HG03097 (cell line): Measurements from ENCODE around the gene VWA8.

Source experiments
- ATAC-seq: cut with Tn5 transposase; IDR thresholded peaks from one replicate; pipeline ENCODE4 v1.9.1; 2021; ENCODE audit not compliant: unreplicated experiment, low FRiP score

Gene VWA8

DNA sequence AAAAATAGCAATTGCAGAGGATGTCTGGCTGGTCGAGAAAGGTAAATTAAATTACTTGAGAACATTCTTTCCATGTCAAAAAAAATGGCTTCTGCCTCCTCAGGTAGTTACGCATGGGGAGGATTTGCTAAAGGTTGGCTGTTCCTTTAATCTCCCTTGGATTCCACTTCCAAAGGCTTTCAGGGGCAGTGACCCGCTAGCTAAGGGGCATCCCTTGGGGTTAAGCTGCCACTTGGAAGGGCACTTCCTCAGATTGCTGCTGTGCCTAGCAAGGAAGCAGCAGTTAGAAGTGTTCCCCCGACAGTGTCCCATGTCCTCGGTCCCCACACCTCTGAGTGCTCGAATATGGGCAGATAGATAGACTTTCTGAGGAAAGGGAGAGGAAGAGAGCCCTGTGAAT is 395.1 kb downstream of the VWA8 start:
- no peak for ATAC-seq

DNA sequence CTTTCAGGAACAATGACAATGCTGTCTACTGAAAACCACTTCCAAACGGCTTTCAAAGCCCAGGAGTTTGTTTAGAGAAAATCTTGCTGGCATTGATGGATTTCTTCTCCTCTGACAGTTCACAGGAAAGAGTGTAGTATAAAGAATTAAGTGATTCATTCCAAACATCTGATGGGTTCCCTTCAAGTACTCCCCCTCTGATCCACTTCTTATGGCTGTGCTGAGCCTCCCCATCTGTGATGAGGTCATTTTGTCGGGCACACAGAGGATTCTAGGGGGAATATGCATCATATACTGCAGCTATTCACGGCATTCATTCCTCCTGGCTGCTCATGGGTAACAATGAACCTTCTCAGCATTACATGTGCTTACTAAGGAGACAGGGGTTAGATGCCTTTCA is 395.7 kb downstream of the VWA8 start:
- no peak for ATAC-seq

DNA sequence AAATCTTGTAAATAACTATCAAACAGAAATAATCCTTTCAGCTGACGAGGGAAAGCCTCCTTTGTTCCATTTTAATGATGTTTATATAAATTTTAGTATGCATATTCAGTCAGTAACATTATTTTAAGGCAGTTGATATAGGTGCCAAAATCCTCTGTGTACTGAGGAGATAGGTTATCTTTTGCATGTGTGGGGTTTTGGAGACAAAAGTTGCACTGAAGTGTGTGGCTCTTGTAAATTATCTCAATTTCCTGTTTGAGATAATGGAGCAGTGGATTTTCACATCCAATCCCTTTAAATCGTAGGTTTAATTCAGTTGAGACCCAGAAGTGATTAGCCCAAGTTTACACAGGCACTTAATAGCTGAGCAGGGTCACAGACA is 396.9 kb downstream of the VWA8 start:
- no peak for ATAC-seq

DNA sequence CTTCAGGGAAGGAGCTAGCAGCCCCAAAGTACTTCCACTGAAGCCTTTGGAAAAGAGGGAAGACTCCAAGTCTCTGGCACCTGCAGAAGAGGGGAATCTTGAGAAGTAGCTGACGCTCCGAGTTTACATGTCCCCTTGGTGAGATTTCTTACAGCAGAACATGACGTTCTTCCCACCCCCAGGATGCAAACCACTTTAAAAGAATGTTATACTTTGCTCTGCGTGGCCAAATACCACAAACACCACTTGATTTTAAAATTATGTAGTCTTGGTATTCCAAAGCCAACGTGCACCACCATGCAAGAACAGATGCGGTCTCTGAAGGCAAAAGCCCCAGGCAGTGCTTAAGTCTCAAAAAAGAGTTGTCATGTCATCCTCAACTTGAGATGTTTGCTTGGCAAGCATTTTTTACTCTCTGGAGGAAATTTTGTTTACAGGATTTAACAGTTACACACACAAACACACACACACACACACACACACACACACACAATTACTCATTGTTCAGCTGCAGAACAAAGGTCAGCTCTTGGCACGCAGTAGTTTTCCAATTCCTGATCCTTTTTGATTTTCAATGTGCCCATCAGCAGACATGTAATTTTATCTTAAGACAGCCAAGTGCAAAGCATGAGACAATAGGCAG is 397.4 kb downstream of the VWA8 start:
- ATAC-seq, result no peak

DNA sequence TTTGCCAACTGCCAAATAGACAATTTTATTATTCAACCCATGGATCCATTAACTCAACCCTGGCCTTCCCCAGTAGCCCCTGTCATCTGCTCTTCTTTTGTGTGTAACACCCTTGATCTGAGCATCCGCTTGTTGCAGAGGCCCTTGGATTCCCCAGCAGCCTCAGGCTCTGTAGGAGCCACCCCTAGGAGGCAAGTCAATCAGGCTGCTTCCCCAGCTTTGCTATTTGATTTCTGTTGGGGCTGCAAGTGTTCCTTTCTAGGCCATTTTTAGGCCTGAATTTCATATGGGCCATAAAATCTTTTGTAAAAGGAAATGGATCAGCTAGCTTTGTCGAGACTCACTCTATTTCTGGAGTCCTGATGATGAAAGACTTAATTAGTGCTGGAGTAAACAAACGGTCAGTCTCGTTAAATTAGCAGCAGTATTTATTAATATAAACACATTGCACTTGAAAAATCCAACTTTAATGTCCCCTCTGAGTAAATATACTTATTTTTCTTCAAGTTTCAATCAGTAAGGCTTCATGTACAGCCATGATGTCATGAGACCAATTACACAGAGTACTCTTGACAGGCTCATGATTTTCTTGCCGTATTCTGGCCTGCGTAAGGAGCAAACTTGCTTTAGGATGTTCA is 398.2 kb downstream of the VWA8 start:
- ATAC-seq, result no peak

DNA sequence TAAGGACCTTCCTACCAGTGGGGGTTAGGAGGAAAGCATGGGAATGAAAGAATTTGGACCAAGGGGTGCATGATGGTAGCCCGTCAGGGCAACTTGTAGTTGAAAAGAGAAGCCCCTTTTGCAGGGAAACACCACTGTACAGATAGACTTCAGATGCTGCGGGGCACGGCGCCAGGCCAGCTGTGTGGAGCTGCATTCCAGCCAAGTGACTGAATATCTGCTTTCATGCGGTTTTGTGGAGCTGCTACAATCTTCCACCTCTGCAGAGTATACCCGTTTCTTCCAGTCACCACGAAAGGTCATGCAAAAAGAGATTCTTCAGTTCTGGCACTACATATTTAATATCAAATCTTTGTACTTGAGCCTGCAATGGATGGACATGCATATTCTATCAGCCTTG is 398.8 kb downstream of the VWA8 start:
- no peak for ATAC-seq

DNA sequence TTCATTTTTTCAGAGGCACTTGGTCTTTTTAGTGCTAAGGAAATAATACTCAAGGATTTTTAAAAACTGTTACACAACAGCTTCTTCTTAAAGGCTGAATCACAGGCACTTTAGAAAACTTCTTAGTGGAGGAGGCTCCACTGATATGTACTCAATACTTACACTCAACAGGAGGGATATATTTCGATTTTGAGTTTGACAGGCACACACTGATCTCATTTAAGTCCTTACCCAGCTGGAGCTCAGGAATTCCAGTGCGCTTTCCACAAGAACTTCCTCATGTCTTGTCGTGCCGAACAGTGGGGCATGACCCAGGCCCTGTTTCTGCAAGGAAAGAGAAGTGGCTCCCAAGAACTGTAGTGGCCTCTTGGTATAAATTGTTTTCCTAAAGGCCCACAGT is 399.7 kb downstream of the VWA8 start:
- no peak for ATAC-seq

DNA sequence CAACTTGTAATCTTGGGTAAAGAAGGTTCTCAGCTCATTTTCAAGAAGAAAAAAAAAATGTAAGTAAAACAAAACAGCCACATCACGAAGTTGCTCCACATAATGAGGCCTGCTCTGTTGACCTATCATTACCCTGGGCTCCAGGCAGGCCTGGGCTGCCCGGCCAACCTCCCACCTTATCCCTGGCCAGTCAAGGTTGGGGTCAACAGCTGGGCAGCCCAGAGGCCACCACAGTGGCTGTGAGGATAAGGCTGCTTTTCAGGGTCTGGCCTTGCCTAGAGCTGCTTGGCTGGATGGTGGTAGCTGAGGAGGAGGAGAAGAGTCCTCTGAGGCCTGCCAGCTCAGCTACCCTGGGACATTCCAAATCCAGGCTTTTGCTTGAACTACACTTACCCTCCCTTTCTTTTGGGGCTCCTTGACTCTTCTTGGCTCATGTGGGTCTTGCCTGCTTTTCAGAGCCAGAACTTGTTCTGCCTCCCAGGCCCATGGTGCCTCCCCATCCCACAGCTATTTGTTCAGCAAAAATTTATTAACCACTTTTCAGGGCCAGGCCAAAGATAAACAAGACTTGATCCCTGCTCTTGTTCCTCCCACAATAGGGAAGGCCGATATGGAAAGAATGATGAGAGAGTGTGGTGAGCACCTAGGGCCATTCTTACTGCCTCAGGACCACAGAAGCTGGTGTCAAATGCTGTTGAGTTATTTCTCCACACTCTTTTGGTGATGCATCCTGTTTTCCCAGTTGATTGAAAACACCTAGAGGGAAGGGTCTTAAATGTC is 401.9 kb downstream of the VWA8 start:
- no peak for ATAC-seq

DNA sequence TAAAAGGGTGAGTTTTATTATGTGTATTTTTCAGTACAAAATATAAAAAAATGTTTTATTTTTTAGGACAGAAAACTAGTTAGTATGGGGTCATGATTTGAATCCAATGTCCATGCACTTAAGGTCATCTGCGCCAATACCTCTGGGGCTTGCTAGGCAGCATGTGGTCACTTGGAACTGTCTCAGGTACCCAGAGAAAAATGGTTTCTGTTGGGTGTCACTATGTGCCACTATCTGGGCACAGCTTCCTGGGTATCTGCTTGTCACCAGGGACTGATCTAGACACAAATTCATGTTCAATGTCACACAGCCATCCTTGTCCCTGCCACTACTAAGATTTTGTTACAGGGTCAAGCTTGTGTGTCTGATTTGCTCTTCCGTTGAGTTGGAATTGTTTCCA is 403.2 kb downstream of the VWA8 start:
- no peak for ATAC-seq

DNA sequence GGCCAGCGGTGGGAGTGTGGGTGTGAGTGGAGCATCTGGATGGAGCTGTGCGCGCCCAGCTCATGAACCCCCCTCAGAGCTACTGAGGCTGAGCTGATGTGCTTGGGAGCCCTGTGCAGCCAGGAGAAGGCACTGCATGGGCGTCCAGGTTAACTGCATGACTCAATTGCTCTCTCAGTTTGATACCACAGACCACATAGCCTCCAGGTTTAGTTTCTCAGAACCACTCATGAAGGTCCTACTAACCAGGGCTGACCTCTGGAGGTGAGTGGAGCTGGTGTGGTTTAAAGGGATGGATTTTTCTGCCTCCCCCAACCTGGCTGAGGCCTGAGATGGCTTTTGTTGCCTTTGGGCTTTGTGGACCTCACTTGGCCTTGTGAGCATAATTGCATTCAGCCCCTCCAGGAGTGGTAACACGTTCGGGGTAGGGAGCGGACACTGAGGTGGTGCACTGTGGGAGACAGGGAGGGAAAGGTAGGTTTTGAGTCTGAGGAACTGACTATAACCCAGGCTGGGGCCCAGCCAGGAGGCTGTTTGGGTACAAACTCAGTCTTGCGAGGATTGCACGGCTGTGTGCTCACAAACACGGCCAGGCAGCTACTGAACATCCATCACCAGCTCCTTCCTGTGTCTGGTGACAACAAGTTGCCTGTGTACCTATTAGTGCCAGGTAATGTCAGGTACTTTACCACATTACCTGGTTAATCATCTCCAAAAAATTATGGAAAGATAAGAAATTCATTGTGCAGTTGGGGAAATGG is 406.1 kb downstream of the VWA8 start:
- peak; percentile 71 for ATAC-seq

DNA sequence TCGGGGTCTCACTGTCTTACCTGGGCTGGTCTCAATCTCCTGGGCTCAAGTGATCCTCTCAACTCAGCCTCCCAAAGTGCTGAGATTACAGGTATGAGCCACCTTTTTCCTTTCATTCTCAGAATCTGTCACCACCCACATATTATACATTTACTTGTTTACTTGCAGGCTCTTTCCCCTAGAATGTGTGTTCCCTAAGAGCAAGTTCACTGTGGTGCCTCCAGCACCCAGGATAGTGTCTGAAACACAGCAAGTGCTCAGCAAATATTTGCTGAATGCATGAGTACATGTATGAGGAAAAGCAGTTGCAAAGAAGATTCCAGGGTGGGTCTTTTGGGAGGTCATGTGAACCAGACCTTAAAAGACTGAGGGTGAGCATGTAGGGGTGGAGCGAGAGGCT is 406.7 kb downstream of the VWA8 start:
- ATAC-seq, result no peak

DNA sequence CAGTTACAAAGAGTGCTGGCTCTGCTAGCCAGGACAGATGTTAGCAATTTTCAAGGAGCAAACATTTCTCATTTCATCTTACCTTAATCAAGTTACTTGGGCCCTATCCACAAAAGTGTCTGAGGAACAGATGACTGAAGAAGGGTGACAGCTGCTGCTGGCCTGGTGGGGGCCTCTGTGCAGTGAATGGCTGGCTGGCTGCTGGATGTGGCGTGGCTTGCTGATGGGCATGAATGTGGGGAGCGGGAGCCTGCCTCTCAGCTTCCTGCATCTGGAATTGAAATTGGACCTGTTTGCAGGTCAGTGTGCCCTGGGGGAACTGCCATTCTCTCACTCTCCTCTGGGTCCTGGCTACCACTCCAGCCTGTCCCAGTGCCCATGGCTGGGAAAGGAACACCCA is 408.9 kb downstream of the VWA8 start:
- ATAC-seq, result no peak

DNA sequence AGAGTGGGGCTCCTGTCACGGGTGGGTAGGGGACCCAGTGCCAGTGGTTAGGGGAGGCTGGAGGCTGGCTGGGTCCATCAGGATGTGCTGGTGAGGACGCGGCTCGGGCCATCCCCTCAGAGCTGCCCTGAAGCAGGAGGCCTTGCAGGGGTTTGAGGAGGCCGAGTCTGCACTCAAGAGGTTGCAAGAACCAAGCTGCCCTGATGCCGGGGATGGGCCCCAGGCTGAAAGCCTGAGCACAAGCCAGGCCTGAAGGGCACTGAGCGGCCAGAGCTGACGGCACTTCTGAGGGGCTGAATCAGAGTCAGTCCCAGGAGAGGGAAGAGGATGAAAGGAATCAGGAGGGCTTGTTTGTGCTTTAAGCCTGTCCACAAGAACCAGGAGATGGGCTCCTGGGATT is 410.6 kb downstream of the VWA8 start:
- ATAC-seq, result no peak

DNA sequence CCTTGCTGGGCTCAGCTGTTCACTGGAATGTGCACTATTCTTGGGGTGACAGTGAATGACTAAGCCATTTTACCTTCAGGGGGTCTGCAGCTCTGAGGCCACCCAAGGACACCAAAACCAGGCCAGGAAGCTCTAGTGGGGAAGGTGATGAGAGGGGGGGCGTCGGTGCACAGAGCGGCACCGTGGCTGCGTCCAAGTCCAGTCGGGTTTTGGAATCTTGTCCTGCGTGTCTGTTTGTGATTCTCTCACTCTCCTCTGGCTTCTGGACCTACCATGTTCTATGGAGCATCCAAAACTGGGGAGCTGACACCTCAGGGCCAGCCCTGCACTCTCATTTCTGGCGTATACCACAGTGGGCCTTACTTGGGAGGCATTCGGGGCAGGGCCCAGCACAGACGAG is 411.4 kb downstream of the VWA8 start:
- ATAC-seq, result no peak

DNA sequence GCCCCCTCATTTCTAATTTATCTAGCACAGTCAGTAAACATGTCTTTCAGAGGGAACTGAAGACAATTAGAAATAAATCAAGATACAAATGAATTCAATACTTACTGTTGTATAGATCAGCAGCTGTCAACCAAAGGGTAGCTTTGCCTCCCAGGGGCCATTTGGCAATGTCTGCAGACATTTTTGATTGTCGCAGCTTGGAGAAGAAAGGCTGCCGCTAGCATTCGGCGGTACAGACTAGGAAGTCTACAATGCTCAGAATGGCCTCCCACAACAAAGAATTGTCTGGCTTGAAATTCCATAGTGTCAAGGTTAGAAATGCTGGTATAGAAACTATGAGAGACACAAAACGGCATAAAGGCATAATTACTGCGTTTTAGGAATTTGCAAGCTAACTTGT is 412.0 kb downstream of the VWA8 start:
- no peak for ATAC-seq

DNA sequence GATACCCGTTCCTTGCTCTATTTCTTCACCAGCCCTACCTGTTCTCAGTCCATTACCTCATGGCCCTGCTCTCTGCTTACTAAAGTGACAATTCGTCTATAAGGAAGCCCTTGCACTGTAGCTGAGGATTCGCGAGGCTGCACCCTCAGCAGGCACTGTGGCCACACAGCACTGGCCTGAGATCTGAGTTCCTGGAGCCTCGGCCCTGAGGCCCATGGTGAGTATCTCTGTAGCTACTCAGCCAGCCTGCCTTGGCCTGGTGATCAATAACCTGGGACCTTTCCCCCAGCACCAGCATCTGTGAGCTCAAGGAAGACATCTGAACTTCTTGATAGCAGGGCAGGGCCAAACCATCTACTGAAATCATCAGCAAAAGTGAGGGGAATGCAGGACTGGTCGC is 412.9 kb downstream of the VWA8 start:
- ATAC-seq, result no peak

DNA sequence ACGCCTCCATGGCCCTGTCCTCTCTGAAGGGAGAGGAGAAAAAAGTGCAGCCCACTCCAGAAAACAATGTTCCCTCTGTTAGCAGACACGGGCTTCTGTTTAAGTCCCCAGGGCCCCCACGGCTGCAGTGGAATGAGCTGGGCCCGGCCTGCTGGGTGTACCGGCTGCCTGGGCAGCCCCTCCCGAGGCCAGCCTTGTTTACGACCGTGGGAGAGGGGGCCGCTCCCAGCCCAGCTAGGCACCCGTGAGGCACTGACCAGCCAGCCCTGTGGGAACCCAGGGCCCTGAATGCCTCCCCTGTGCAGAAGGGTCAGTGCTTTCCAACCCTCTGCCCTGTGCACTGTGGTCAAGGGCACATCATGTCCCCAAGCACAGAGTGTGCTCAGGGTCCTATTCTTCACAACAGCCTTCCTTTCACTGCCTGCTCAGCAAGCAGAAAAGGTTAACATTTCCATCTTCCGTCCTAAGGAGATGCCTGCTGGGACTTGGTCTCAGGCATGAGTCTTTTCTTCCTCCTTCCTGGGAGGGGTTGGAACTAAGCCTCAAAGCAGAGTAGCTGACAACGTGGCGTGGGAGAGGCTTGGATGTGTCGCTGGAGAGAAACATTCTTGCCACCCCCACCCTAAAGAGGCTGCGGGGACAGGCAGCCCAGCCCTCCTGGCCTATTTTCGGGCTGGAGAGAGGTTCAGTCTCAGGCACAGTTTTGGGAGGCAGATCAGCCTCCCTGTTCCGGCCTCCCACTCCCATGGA is 413.5 kb downstream of the VWA8 start:
- ATAC-seq, result no peak

DNA sequence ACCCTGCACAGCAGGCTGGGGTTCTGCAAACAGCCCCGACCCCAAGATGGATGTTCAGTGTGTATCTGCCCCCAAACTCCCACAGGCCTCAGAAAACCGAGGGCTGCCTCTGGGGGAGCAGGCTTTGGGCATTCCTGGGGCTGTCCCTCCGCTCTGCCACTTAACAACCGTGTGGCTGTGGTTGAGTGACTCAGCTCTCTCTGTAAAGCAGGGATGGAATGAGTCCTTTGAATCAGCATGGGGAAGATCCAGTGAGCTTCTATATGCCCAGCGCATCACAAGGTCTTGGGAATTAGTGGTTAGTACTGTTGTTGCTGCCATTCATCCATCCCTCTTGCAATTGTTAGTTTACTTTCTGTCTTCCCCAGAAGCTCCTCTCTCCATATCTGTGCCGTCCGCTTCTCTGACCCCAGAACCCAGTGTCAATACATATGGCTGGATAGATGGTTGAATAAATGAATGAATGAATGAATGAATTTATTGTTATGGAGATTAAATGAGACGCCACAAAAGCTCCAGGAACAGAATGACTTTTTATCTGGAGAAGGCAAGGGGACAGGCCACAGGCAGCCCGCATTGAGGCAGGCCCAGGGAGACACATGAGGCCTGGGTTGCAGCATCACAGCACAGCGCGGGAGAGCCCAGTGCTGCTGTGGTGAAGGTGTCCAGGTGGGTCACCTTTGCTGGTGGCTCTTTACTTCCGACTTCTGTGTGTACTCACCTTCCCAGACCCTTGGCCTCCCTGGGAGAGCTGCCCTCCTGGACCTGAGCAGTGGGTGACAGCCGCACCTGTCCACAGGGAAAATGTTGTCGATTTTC is 414.3 kb downstream of the VWA8 start:
- ATAC-seq, result no peak

DNA sequence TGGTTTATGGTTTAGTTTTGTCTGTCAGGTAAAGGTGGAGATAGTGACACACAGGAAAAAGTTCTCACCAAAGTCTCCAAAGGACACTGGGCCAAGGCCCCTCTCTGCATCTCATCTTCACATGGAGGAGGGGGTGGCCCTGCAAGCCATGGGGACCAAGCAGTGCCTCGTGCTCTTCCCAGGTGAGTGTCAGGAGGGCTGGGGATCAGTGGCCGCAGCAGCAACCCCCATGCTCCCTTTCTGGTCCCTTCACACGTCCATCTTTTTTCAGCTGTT is 415.5 kb downstream of the VWA8 start:
- ATAC-seq, result no peak

DNA sequence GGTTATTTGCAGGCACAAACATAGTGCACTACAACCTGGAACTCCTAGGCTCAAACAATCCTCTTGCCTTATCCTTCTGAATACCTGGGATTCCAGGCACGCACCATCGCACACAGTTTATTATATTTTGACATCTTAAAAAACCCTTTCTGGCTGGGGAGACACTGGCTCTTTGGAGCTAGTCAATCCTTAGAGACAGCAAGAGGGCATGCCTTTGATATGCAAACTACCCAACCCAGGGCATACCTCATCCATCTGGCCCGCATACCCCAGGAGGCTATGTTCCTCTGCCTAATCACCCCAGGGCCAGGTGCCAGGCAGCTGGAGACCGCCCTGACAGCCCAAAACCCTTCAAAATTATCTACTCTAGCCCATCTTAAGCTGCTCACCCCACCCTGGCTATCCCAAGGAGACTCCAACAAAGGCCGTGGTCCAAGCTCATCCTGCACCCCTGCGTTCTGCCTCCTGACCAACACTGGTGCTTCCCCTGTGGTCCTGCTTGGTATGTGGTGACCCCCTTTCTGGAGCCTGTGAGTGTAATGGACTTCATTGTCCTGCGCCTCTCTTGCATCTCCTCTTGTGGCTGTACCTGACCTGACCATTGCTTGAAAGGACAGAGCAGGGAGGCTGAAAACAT is 417.1 kb downstream of the VWA8 start:
- no peak for ATAC-seq
